Stimulated activated CD8-positive, alpha-beta memory T cell treated with anti-CD3 and anti-CD28 coated beads, Interleukin-4, amount 100 ng/mL, for 48 hours (primary cell): ENCODE data around the gene FAM222A.

Experiments used
- DNase-seq: peaks from one replicate; pipeline ENCODE4 v3.0.0-alpha.2; 2020

The FAM222A gene

GRCh38 chr12:109726106-109726497, 12.5 kb downstream of the FAM222A start:
- no peak for DNase-seq

GRCh38 chr12:109726511-109727038, 12.9 kb downstream of the FAM222A start:
- no peak for DNase-seq

- DNase-seq = no peak
These were observed 13.6 kb downstream of the FAM222A start for GRCh38 chr12:109727039-109727723.

- no peak for DNase-seq
These were observed 14.4 kb downstream of the FAM222A start for GRCh38 chr12:109727746-109728726.

GRCh38 chr12:109728921-109729320, 15.3 kb downstream of the FAM222A start:
- DNase-seq = no peak

GRCh38 chr12:109729371-109729781, 15.8 kb downstream of the FAM222A start:
- DNase-seq = no peak

GRCh38 chr12:109729801-109730200, 16.2 kb downstream of the FAM222A start:
- DNase-seq = no peak

GRCh38 chr12:109730306-109731145, 16.9 kb downstream of the FAM222A start:
- no peak for DNase-seq

- no peak for DNase-seq
These were observed 17.7 kb downstream of the FAM222A start for GRCh38 chr12:109731231-109731731.

- no peak for DNase-seq
These were observed 18.2 kb downstream of the FAM222A start for GRCh38 chr12:109731806-109732205.

GRCh38 chr12:109732321-109733305, 19.0 kb downstream of the FAM222A start:
- DNase-seq = no peak

- DNase-seq = no peak
These were observed 20.8 kb downstream of the FAM222A start for GRCh38 chr12:109734219-109735000.

GRCh38 chr12:109735051-109735521, 21.5 kb downstream of the FAM222A start:
- no peak for DNase-seq

- DNase-seq = no peak
These were observed 22.4 kb downstream of the FAM222A start for GRCh38 chr12:109735825-109736551.

GRCh38 chr12:109736552-109737108, 23.0 kb downstream of the FAM222A start:
- peak; percentile 40 for DNase-seq

- DNase-seq = no peak
These were observed 23.5 kb downstream of the FAM222A start for GRCh38 chr12:109737126-109737525.

GRCh38 chr12:109737631-109738030, 24.0 kb downstream of the FAM222A start:
- DNase-seq = no peak

GRCh38 chr12:109738209-109738608, 24.6 kb downstream of the FAM222A start:
- DNase-seq = no peak
